PFSK-1 (cell line): ENCODE data around the gene SCN4B.

Experiments
- FOXP2 ChIP-seq: optimal IDR thresholded peaks from 2 replicates; pipeline ENCODE3; 2011; ENCODE audit warnings: borderline replicate concordance, control low read depth, inconsistent platforms; ENCODE audit not compliant: insufficient read depth; ENCODE audit errors: extremely low read length, extremely low read depth
- POLR2AphosphoS5 ChIP-seq: IDR thresholded peaks from 2 replicates; pipeline ENCODE4 v1.6.1; 2012; ENCODE audit warnings: low read depth, mild to moderate bottlenecking, control low read depth, low read length, moderate library complexity
- SIN3A ChIP-seq: IDR thresholded peaks from 2 replicates; pipeline ENCODE4 v1.6.1; 2012; ENCODE audit warnings: mild to moderate bottlenecking, low read length, moderate library complexity, borderline replicate concordance; ENCODE audit not compliant: insufficient read depth
- TAF1 ChIP-seq: IDR thresholded peaks from 2 replicates; pipeline ENCODE4 v1.6.1; 2012; ENCODE audit warnings: low read length, control low read depth, borderline replicate concordance; ENCODE audit not compliant: insufficient read depth
- TF ChIP-seq, protein P1 (sequence below), 2 experiments: IDR thresholded peaks; 2 replicates each; pipeline versions ENCODE4 v1.6.1 to v1.8.0; 2011 to 2012; ENCODE audit warnings: low read depth in 2 of 2, low read length in 2 of 2, control low read depth in 1 of 2, inconsistent platforms in 1 of 2, mild to moderate bottlenecking in 1 of 2, moderate library complexity in 1 of 2; ENCODE audit not compliant: insufficient read depth in 1 of 2

SCN4B gene

DNA sequence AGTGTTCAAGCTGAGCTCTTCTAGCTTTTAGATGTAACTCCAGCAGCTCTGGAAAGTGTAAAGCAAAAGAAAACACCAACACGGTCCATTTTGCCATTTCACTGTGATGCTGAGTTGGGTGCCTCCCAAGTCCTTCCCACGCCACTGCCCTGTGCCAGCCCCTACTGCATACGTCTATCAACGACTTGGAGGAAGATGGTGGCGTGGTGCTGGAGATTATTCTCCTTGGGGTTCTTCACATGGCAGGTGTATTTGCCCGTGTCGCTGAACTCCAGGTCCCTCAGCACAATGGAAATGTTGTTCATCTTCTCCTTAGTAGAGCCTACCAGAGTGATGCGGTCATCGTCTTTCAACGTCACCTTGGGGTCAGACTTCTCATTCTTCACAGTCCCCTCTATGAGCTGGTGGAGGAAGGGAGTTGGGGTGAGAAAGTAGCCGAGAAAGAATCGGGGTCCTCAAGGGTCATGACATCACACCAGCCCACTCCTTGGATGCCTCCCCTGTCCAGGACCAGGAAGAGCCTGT is 8.9 kb downstream of the SCN4B start:
- no peak for TF ChIP-seq POLR2AphosphoS5
- TF ChIP-seq SIN3A, result no peak
- TF ChIP-seq, protein P1, sequence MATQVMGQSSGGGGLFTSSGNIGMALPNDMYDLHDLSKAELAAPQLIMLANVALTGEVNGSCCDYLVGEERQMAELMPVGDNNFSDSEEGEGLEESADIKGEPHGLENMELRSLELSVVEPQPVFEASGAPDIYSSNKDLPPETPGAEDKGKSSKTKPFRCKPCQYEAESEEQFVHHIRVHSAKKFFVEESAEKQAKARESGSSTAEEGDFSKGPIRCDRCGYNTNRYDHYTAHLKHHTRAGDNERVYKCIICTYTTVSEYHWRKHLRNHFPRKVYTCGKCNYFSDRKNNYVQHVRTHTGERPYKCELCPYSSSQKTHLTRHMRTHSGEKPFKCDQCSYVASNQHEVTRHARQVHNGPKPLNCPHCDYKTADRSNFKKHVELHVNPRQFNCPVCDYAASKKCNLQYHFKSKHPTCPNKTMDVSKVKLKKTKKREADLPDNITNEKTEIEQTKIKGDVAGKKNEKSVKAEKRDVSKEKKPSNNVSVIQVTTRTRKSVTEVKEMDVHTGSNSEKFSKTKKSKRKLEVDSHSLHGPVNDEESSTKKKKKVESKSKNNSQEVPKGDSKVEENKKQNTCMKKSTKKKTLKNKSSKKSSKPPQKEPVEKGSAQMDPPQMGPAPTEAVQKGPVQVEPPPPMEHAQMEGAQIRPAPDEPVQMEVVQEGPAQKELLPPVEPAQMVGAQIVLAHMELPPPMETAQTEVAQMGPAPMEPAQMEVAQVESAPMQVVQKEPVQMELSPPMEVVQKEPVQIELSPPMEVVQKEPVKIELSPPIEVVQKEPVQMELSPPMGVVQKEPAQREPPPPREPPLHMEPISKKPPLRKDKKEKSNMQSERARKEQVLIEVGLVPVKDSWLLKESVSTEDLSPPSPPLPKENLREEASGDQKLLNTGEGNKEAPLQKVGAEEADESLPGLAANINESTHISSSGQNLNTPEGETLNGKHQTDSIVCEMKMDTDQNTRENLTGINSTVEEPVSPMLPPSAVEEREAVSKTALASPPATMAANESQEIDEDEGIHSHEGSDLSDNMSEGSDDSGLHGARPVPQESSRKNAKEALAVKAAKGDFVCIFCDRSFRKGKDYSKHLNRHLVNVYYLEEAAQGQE (IDR thresholded peaks at IDR 0.05; ENCODE audit: insufficient read depth in 1 of 2, low read depth in 2 of 2, low read length in 2 of 2), result no peak
- TF ChIP-seq FOXP2, result no peak
- TF ChIP-seq TAF1, result no peak

DNA sequence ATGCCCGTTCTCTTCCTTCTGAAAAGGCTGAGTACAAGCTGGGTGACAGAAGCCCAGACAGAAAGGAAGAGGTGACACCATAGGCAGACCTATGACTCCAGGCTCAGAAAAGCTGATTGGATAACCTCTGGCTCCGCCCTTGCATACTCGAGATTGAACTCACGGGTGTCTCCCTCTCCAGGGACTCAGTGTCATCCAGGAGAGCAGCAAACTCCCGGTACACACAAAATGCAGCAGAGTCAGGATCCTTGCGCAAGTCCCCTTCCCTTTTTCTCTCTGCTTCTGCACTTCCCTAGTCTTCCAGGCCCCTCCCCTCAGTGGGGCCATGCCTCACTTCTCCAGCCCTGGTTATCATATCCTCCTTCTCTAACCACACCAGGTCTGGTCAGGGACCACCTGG is 9.8 kb downstream of the SCN4B start:
- TF ChIP-seq POLR2AphosphoS5 (no peak), TAF1 (no peak), SIN3A (no peak), FOXP2 (no peak)
- TF ChIP-seq, protein P1 (IDR thresholded peaks at IDR 0.05; ENCODE audit: insufficient read depth in 1 of 2, low read depth in 2 of 2, low read length in 2 of 2), result no peak

DNA sequence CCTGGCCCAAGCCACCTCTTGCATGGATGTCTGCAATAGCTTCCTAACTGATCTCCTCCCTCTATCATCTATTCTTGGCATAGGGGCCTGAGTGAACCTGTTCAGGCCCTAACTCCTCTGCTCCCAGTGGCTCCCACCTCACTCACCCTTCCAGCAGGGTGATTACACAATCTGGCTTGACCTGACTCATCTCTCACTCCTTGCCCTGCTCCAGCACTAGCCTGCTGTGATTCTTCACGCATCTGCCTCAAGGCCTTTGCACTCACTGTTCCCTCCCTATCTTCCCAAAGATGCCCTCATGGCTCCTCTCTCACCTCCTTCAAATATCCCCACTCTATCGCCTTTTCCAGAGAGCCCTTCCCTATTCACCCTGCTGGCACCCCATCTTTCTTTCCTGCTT is 10.5 kb downstream of the SCN4B start:
- TF ChIP-seq POLR2AphosphoS5, result no peak
- no peak for TF ChIP-seq FOXP2
- TF ChIP-seq SIN3A, result no peak
- TF ChIP-seq TAF1, result no peak
- TF ChIP-seq, protein P1 (IDR thresholded peaks at IDR 0.05; ENCODE audit: insufficient read depth in 1 of 2, low read depth in 2 of 2, low read length in 2 of 2), result no peak

DNA sequence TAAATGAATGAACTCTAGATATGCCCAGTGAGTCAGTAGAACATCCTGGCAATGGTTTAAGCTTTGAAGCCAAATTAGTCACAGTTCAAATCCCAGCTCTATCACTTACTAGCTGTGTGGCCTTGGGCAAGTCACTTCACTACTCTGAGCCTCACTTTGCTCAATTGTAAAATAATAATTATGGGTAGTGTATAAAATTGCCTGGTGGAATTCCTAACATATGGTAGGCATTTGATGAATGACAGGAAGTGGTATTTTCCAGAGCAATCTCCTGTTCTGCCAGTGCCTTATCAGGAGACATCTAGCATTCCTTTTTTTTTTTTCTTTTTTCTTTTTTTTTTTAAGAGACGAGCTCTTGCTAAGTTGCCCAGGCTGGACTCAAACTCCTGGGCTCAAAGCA is 13.0 kb downstream of the SCN4B start:
- TF ChIP-seq SIN3A, result no peak
- TF ChIP-seq, protein P1 (IDR thresholded peaks at IDR 0.05; ENCODE audit: insufficient read depth in 1 of 2, low read depth in 2 of 2, low read length in 2 of 2), result no peak
- no peak for TF ChIP-seq TAF1
- TF ChIP-seq POLR2AphosphoS5, result no peak
- TF ChIP-seq FOXP2, result no peak

DNA sequence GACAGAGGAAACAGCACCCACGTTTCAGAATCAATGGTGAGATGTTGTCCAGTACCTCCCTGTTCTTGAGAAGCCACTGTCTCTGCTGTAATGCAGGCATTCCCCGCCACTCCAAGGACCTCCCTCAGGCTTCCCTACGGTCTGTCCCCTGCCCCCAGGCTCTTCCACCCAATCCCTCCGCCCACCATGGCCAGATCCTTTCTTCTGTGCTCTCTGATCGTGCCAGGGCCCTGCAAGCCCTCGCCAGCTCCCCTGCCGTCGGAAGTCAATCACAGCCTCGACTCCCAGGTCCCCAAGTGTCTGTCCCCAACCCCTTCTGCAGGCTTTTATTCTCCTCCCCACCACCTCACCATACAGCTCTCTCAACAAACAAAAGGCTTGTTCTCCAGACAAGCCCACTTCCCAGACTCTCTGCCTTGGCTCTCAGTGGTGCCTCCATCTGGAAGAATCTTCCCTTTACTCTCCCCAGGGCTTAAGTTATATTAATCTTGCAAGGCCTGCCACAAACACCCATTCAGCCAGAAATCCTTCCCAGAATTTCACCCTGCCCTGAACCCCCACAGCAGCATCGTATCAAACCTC is 13.7 kb downstream of the SCN4B start:
- no peak for TF ChIP-seq TAF1
- TF ChIP-seq FOXP2, result no peak
- TF ChIP-seq, protein P1 (IDR thresholded peaks at IDR 0.05; ENCODE audit: insufficient read depth in 1 of 2, low read depth in 2 of 2, low read length in 2 of 2), result no peak
- no peak for TF ChIP-seq SIN3A
